HAP-1 (cell line): ENCODE results near the gene NOL4L.

Experiments used
- DNase-seq, 2 experiments: peaks; one replicate each; pipeline ENCODE4 v3.0.0-alpha.2; 2016 to 2020; ENCODE audit warnings: low spot score in 2 of 2
- H3K27me3 ChIP-seq: fragments of 250-450 bp; sonication (Bioruptor Pico); 2 replicates; pipeline ENCODE4 v1.5.1; 2020; ENCODE audit warnings: low read depth, mild to moderate bottlenecking, moderate library complexity
- H3K36me3 ChIP-seq: fragments of 250-450 bp; sonication (Bioruptor Pico); replicated peaks from 2 replicates; pipeline ENCODE4 v1.5.1; 2020; ENCODE audit warnings: mild to moderate bottlenecking
- H3K4me1 ChIP-seq: fragments of 250-450 bp; sonication (Bioruptor Pico); 2 replicates; pipeline ENCODE4 v1.5.1; 2020; ENCODE audit warnings: mild to moderate bottlenecking
- H3K4me3 ChIP-seq: fragments of 250-450 bp; sonication (Bioruptor Pico); 2 replicates; pipeline ENCODE4 v1.5.1; 2020; ENCODE audit warnings: mild to moderate bottlenecking, moderate library complexity
- H3K9me3 ChIP-seq: fragments of 250-450 bp; sonication (Bioruptor Pico); 2 replicates; pipeline ENCODE4 v1.5.1; 2020; ENCODE audit warnings: mild to moderate bottlenecking, moderate library complexity
- in situ Hi-C: fragments of 300-500 bp; cut with MboI; formaldehyde crosslinking; loops from 3 replicates; pipeline ENCODE4 v1.14.3; 2020; ENCODE audit warnings: low sequenced_read_pairs, inconsistent platforms, mixed read lengths

NOL4L gene

GRCh38 chr20:32514760-32515159 is 70.4 kb downstream of the NOL4L start:
- H3K9me3 ChIP-seq, result no peaks in the 10 kb centered on the region
- H3K36me3 ChIP-seq, result no peaks in the 10 kb centered on the region
- in situ Hi-C loops, result loop anchor here (5.0 kb wide), 1 partner anchor 138 kb away; no protein-coding TSS in a partner anchor
- H3K27me3 ChIP-seq, result no peaks in the 10 kb centered on the region
- no peak overlapping the region for H3K4me3 ChIP-seq
- no peaks in the 10 kb centered on the region for H3K4me1 ChIP-seq
- DNase-seq, result no peak

- Histone ChIP-seq H3K36me3 (no peaks in the 10 kb centered on the region), H3K27me3 (no peaks in the 10 kb centered on the region), H3K9me3 (no peaks in the 10 kb centered on the region), H3K4me1 (no peaks in the 10 kb centered on the region), H3K4me3 (no peak overlapping the region)
- in situ Hi-C loops, result no loop called here
- no peak for DNase-seq
These were observed 71.9 kb downstream of the NOL4L start for GRCh38 chr20:32513031-32513866.

GRCh38 chr20:32512047-32512385 is 73.1 kb downstream of the NOL4L start:
- in situ Hi-C loops, result no loop called here
- Histone ChIP-seq H3K4me3 (no peak overlapping the region), H3K9me3 (no peaks in the 10 kb centered on the region), H3K36me3 (no peaks in the 10 kb centered on the region), H3K27me3 (no peaks in the 10 kb centered on the region), H3K4me1 (no peaks in the 10 kb centered on the region)
- DNase-seq, result no peak

GRCh38 chr20:32511358-32512046 is 73.6 kb downstream of the NOL4L start:
- Histone ChIP-seq H3K9me3 (no peaks in the 10 kb centered on the region), H3K4me3 (no peak overlapping the region), H3K27me3 (no peaks in the 10 kb centered on the region), H3K36me3 (no peaks in the 10 kb centered on the region), H3K4me1 (no peaks in the 10 kb centered on the region)
- in situ Hi-C loops, result no loop called here
- DNase-seq, result no peak

- in situ Hi-C loops, result no loop called here
- Histone ChIP-seq H3K4me1 (no peaks in the 10 kb centered on the region), H3K4me3 (no peak overlapping the region), H3K9me3 (no peaks in the 10 kb centered on the region), H3K27me3 (no peaks in the 10 kb centered on the region), H3K36me3 (no peaks in the 10 kb centered on the region)
- no peak for DNase-seq
These were observed 74.4 kb downstream of the NOL4L start for GRCh38 chr20:32510601-32511357.

- in situ Hi-C loops, result no loop called here
These were observed 75.0 kb downstream of the NOL4L start for GRCh38 chr20:32510120-32510600.

DNA sequence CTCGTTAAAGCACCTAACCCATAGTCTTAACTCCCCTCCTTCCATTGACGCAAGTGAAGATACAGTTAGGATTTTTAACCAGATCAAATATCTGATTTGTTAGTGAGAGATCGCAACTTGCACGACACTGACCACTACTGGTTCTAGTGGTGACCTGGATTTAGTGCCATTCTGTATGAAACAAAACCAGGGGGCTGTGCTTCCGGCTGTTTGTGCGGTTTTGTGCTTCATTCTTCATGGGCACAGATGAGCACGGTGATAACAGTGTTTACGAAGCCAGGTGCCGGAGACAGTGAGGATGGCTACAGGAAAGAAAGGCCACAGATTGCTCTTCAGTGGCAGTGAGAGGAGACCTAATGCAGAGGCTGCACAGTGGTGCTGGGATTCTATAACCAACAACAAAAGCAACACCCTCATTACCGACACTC is 75.5 kb downstream of the NOL4L start:
- no peak overlapping the region for H3K4me3 ChIP-seq

More at GRCh38 chr20:32510120-32510600, 75.0 kb downstream of the NOL4L start:
- Histone ChIP-seq H3K4me3 (no peak overlapping the region), H3K36me3 (no peaks in the 10 kb centered on the region), H3K9me3 (no peaks in the 10 kb centered on the region), H3K27me3 (no peaks in the 10 kb centered on the region), H3K4me1 (no peaks in the 10 kb centered on the region)
- no peak for DNase-seq

GRCh38 chr20:32508775-32509119 is 76.4 kb downstream of the NOL4L start:
- in situ Hi-C loops, result no loop called here
- no peak for DNase-seq

More for the DNA sequence above, 75.5 kb downstream of the NOL4L start:
- in situ Hi-C loops, result no loop called here
- DNase-seq, result peak in 1 of 2 experiments; percentile 14
- H3K36me3 ChIP-seq, result no peaks in the 10 kb centered on the region
- no peaks in the 10 kb centered on the region for H3K9me3 ChIP-seq
- H3K4me1 ChIP-seq, result no peaks in the 10 kb centered on the region
- H3K27me3 ChIP-seq, result no peaks in the 10 kb centered on the region

DNA sequence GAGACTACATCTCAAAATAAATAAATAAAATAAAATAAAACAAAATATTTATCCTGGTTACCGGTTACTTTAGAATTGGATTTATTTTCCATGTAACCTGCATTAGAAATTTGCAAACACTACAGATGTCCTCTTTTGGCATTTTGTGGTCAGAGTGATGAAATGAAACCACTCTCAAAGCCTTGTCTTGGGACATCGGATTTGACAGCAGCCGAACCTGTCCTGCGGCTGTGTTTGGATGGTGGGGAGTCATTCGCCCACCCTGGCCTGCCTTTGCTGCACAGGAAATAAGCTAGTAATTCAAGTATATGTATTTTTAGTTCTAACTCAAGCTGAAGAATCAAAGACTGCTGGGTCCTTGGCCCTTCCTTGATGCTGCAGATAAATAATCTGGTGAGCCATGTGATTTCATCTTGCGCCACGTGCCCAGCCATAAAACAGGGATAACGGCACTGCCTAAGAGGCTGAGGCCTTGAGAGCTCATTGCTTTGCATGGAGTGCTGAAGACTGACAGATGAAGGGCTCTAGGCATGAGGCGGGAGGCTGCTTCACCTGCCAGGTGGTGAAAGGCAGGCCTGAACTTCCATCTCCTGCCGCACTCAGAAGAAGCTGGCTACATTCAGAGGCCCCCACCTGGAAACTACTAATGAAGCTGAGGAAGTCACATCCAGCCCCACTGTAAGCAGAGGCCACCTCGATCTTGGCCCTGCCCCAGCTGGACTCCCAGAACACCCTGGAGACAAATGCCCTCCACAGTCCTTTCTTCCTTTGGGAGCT is 76.9 kb downstream of the NOL4L start:
- no peak overlapping the region for H3K4me3 ChIP-seq
- no peak for DNase-seq
- H3K36me3 ChIP-seq, result no peaks in the 10 kb centered on the region
- in situ Hi-C loops, result no loop called here
- no peaks in the 10 kb centered on the region for H3K9me3 ChIP-seq
- H3K27me3 ChIP-seq, result no peaks in the 10 kb centered on the region
- H3K4me1 ChIP-seq, result no peaks in the 10 kb centered on the region

More at GRCh38 chr20:32508775-32509119, 76.4 kb downstream of the NOL4L start:
- no peak overlapping the region for H3K4me3 ChIP-seq
- no peaks in the 10 kb centered on the region for H3K36me3 ChIP-seq
- H3K9me3 ChIP-seq, result no peaks in the 10 kb centered on the region
- no peaks in the 10 kb centered on the region for H3K4me1 ChIP-seq
- H3K27me3 ChIP-seq, result no peaks in the 10 kb centered on the region

DNA sequence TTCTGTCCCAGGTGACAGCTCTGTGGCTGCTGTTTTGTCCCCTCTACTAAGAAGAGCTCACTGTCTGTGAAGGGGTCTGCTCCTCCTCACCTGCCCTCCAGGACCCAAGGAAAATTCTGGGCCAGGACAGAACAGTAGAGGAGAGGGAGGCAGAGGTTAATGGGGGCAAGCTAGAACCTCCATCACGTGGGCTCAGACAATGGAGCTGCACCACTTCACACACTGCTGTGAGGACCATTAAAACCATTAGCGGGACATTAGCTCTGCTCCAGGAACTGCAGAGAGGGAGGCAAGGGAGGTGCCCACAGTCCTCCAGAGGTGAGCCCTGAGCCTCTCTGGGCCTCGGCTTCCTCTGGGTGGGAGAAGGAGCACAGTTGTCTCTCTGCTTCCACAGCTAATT is 78.4 kb downstream of the NOL4L start:
- no peak overlapping the region for H3K4me3 ChIP-seq
- in situ Hi-C loops, result no loop called here
- DNase-seq, result no peak
- H3K36me3 ChIP-seq, result no peaks in the 10 kb centered on the region
- no peaks in the 10 kb centered on the region for H3K4me1 ChIP-seq
- no peaks in the 10 kb centered on the region for H3K27me3 ChIP-seq
- H3K9me3 ChIP-seq, result no peaks in the 10 kb centered on the region

GRCh38 chr20:32505723-32506473 is 79.2 kb downstream of the NOL4L start:
- in situ Hi-C loops, result no loop called here
- DNase-seq, result no peak
- H3K36me3 ChIP-seq, result no peaks in the 10 kb centered on the region
- no peaks in the 10 kb centered on the region for H3K4me1 ChIP-seq
- H3K27me3 ChIP-seq, result no peaks in the 10 kb centered on the region; the same call in 1 of the 2 replicates
- H3K4me3 ChIP-seq, result no peak overlapping the region
- H3K9me3 ChIP-seq, result no peaks in the 10 kb centered on the region

DNA sequence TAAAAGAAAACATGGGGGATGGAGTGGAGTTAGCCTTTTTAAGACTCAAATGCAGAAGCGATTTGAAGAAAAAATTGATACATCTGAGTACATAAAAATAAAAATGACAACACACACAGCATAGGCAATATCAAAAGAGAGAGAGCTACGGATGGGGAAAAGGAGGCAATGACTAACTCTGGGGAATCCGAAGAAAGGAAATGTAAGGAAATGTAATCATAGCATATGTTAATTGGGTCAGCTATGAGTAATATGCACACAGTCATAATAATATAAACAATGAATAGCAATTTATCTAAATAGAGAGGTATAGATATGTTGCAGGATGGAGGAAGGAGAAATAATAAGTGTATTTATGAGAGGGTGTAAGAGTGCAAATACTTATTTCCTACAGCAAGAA is 83.4 kb downstream of the NOL4L start:
- Histone ChIP-seq H3K4me1 (no peaks in the 10 kb centered on the region), H3K9me3 (no peaks in the 10 kb centered on the region), H3K27me3 (peaks cover 3% of the 10 kb centered on the region; the same call in 1 of the 2 replicates), H3K4me3 (no peak overlapping the region), H3K36me3 (no peaks in the 10 kb centered on the region)
- DNase-seq, result no peak
- in situ Hi-C loops, result no loop called here
